HepG2 (cell line): Measurements from ENCODE around the gene SEZ6. TPM values are rescaled to one million over a fixed set of nuclear protein-coding genes. Genes with fewer than 3 reads are reported as not detected.

Source experiments
- BRD4 ChIP-seq: sonication (generic); formaldehyde crosslinking; IDR thresholded peaks from 2 replicates; pipeline ENCODE4 v1.4.0; 2020; ENCODE audit warnings: missing genetic modification reagents
- CEBPB ChIP-seq: IDR thresholded peaks from 2 replicates; pipeline ENCODE4 v1.6.1; 2011; ENCODE audit warnings: low read depth, low read length, improper control_type of control experiment, borderline replicate concordance
- HIVEP1 ChIP-seq: sonication (generic); formaldehyde crosslinking; IDR thresholded peaks from 2 replicates; pipeline ENCODE4 v1.4.0; 2020; ENCODE audit warnings: mild to moderate bottlenecking, missing genetic modification reagents
- MED1 ChIP-seq: sonication (generic); formaldehyde crosslinking; IDR thresholded peaks from 2 replicates; pipeline ENCODE4 v1.4.0; 2020; ENCODE audit warnings: missing genetic modification reagents
- NR2F6 ChIP-seq, 2 experiments: IDR thresholded peaks; 2 replicates each; pipeline ENCODE4 v1.6.1; 2016; ENCODE audit warnings: antibody characterized with exemption in 1 of 2, mild to moderate bottlenecking in 1 of 2
- RARG ChIP-seq: sonication (generic); formaldehyde crosslinking; IDR thresholded peaks from 2 replicates; pipeline ENCODE4 v1.4.0; 2020; ENCODE audit warnings: low read depth, mild to moderate bottlenecking, missing genetic modification reagents
- RELA ChIP-seq: sonication (generic); formaldehyde crosslinking; IDR thresholded peaks from 2 replicates; pipeline ENCODE4 v1.4.0; 2020; ENCODE audit warnings: missing genetic modification reagents
- RFXANK ChIP-seq: IDR thresholded peaks from 2 replicates; pipeline ENCODE4 v1.6.1; 2016
- SALL2 ChIP-seq: sonication (generic); formaldehyde crosslinking; IDR thresholded peaks from 2 replicates; pipeline ENCODE4 v1.8.1; 2023; ENCODE audit warnings: mild to moderate bottlenecking, missing genetic modification reagents, inconsistent platforms
- SOX13 ChIP-seq, 3 experiments: fragments of 450-650 bp in 1 of 3; sonication (generic) in 1 of 3; formaldehyde crosslinking in 1 of 3; IDR thresholded peaks in 2 of 3; conservative IDR thresholded peaks in 1 of 3; 2 replicates each; pipeline versions ENCODE4 v1.5.0 to v1.6.1; 2016 to 2020; ENCODE audit warnings: antibody characterized with exemption in 1 of 3, mild to moderate bottlenecking in 1 of 3, missing compliant biosample characterization in 1 of 3, missing genetic modification reagents in 1 of 3, moderate library complexity in 1 of 3
- ZBTB20 ChIP-seq: sonication (generic); formaldehyde crosslinking; IDR thresholded peaks from 2 replicates; pipeline ENCODE4 v1.8.1; 2023; ENCODE audit warnings: missing genetic modification reagents, low read depth, mild to moderate bottlenecking, borderline replicate concordance
- ZNF235 ChIP-seq: sonication (generic); formaldehyde crosslinking; IDR thresholded peaks from 2 replicates; pipeline ENCODE4 v1.8.1; 2023; ENCODE audit warnings: mild to moderate bottlenecking, missing genetic modification reagents, borderline replicate concordance
- ZNF775 ChIP-seq: sonication (generic); formaldehyde crosslinking; IDR thresholded peaks from 2 replicates; pipeline ENCODE4 v1.4.0; 2020; ENCODE audit warnings: missing genetic modification reagents, mild to moderate bottlenecking, moderate library complexity, borderline replicate concordance
- ZSCAN31 ChIP-seq: sonication (generic); formaldehyde crosslinking; IDR thresholded peaks from 2 replicates; pipeline ENCODE4 v1.5.0; 2020; ENCODE audit warnings: low read depth, mild to moderate bottlenecking, missing genetic modification reagents
- polyA plus RNA-seq, 8 experiments: library from polyadenylated mRNA; depleted of rRNA in 3 of 8; stranded (reverse) in 7 of 8; unstranded in 1 of 8; fragments of >200 nt; fragmentation: Illumina TruSeq in 4 of 8; extraction: Trizol in 4 of 8; gene quantifications; 2 replicates each; pipeline versions ENCODE4 v1.2.1 to v1.2.3, GENCODE V29; 2011 to 2016; ENCODE audit warnings: low read depth in 4 of 8, missing spikeins in 1 of 8, mixed read lengths in 1 of 8; ENCODE audit not compliant: insufficient read depth in 1 of 8
- total RNA-seq, 5 experiments: library from RNA; depleted of rRNA; stranded (reverse); fragments of >200 nt; fragmentation: Illumina TruSeq; extraction: Trizol; gene quantifications; 2 replicates each; pipeline ENCODE4 v1.2.3, GENCODE V29; 2016; ENCODE audit warnings: low read depth in 1 of 5
- TF ChIP-seq, protein P1 (sequence below): IDR thresholded peaks from 2 replicates; pipeline ENCODE4 v1.6.1; 2016; ENCODE audit warnings: low read depth, borderline replicate concordance

The SEZ6 gene
- total and polyA plus RNA-seq, 2 of the 13 experiments (the other 11 are each of a cell fraction or from before 2014, with no cell fraction given): not detected

DNA sequence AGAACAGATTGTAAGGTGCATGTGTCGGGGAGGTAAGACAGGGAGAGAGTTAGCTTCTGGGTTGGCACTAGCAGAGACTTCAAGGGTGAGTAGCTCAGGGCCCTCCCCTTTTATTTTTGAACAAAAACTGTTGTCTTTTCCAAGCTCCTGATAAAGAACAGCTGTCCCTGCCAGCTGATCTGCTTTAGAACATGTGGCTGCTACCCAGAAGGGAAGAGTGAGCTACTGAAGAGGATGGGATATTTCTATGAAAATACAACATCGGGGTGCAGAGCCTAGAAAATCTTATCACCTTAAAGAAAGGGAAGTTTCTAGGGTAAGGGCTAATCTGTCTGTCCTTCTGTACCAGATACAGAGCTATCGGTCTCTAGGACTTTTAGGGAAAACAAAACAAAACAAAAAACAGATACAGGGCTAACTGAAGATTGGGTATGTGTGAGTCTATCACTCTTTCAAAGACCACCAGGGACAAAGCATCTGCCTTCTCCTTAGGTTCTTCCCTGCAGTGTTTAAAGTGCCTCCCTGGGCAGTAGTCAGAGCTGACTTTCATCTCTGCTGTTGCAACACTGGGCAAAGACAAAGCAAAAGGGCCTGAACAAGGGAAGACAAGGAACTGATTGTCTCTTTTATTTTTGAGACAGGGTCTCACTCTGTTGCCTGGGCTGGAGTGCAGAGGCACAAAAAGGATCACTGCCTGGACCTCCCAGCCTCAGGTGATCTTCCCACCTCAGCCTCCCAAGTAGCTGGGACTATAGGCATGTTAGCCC, 97.9 kb downstream of the SEZ6 start (continued):
- no peak for TF ChIP-seq ZBTB20 (CRISPR knock-in tag)
- no peak for TF ChIP-seq NR2F6 (IDR thresholded peaks at IDR 0.05)
- no peak for TF ChIP-seq NR2F6 (CRISPR knock-in tag; IDR thresholded peaks at IDR 0.05)
- no peak for TF ChIP-seq BRD4 (CRISPR knock-in tag)
- no peak for TF ChIP-seq RFXANK (CRISPR knock-in tag)
- TF ChIP-seq MED1 (CRISPR knock-in tag): no peak
- TF ChIP-seq ZNF235: no peak
- no peak for TF ChIP-seq HIVEP1
- TF ChIP-seq SOX13 (IDR thresholded peaks at IDR 0.05): no peak
- peak in 1 of 2 experiments; percentile 72; a peak in 2 of 4 replicates for TF ChIP-seq SOX13 (CRISPR knock-in tag; conservative IDR thresholded peaks at IDR 0.05 in 1 of 2, IDR thresholded peaks at IDR 0.05 in 1 of 2)
- TF ChIP-seq SALL2: no peak
- TF ChIP-seq RELA (CRISPR knock-in tag): no peak
- TF ChIP-seq ZNF775 (CRISPR knock-in tag): no peak
- no peak for TF ChIP-seq RARG (CRISPR knock-in tag)
- TF ChIP-seq, protein P1, sequence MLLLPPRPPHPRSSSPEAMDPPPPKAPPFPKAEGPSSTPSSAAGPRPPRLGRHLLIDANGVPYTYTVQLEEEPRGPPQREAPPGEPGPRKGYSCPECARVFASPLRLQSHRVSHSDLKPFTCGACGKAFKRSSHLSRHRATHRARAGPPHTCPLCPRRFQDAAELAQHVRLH (CRISPR knock-in tag): 0 out of 2 replicates have a peak, but pooled peaks have one; percentile 4
- TF ChIP-seq CEBPB: peak; percentile 47; the same call in 1 of the 2 replicates
- TF ChIP-seq ZSCAN31 (CRISPR knock-in tag): no peak
